Ectodermal cell (in vitro differentiated cells): Measurements from ENCODE around the gene CSMD2.

Experiments used
- H3K27ac ChIP-seq: 2 replicates; pipeline ENCODE4 v1.7.0; 2013; ENCODE audit warnings: mild to moderate bottlenecking, low read depth, low read length; ENCODE audit not compliant: insufficient read depth, poor library complexity, severe bottlenecking
- H3K27me3 ChIP-seq: 2 replicates; pipeline ENCODE4 v1.7.0; 2013; ENCODE audit warnings: mild to moderate bottlenecking, low read length; ENCODE audit not compliant: insufficient read depth, control insufficient read depth, poor library complexity, severe bottlenecking
- H3K36me3 ChIP-seq: one replicate; pipeline ENCODE4 v1.7.0; 2013; ENCODE audit warnings: low read length; ENCODE audit not compliant: control insufficient read depth, insufficient read depth
- H3K4me1 ChIP-seq: one replicate; pipeline ENCODE4 v1.7.0; 2013; ENCODE audit warnings: low read length; ENCODE audit not compliant: control insufficient read depth, insufficient read depth
- H3K4me3 ChIP-seq: 2 replicates; pipeline ENCODE4 v1.7.0; 2013; ENCODE audit warnings: low read depth, low read length, control low read depth; ENCODE audit not compliant: insufficient read depth
- H3K9me3 ChIP-seq: 2 replicates; pipeline ENCODE4 v1.7.0; 2013; ENCODE audit warnings: mild to moderate bottlenecking, low read length, moderate library complexity; ENCODE audit not compliant: control insufficient read depth
- WGBS, 2 experiments: methylation state at CpG; one replicate each; pipeline ENCODE4 v1.1.7; 2013; ENCODE audit warnings: missing lambda C conversion rate in 2 of 2; 5-methylcytosine and 5-hydroxymethylcytosine counted together

Gene CSMD2

DNA sequence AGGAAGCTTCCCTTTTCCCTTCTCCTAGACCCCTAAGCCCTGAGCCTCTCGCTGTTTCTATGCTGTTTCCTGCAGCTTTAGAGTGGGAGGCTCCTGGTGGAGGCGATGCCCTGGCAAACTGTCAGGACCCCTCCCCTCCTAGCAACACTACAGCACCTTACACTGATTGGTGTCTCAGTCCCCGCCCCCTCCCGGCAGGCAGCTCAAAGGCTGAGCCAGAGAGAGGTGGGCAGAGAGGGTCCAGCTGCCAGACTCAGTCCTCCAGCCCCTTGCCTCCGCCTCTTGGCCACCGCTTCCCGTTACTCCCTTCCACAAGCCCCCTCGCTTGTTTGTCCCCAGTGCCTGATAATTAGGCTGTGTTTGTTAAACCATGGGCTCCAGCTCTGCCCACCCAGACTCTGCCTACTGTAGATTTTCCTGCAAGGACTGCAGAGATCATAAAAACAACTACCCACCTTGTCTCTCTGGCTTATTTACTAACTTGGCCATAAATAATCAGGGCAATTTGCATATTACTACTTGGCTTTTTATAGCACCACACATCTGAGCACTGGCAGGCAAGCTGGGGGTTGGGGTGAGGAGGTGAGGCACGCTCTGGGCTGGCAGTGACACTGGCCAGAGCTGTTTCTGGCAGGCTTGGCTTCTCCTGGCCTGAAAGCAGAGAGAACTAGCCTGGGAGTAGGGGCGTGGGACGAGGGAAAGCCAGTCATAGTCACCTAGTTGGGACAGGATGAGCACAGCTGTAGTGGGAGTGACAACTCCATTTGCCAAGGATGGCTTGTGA, 107.5 kb downstream of the CSMD2 start:
- 58 to 63% methylated on average over 11 of the region's 11 CpGs for WGBS, 2 experiments

DNA sequence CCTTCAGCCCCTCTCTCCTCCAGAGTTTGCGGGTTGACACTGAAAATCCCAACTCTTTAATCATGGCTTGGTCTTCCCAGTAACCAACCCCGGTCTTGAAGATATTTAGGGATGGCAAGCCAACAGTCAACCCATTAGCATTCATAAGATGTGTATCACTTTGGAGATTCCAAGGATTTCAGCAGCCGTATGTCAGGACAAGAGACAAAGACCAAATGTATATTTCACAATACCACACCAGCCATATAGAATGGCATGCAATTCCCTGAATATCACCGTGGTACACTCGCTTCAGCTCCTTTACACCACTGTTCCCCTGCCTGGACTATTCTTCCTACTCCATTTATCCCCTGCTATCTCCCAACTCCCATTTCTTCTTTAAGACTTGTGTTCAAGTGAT, 109.2 kb downstream of the CSMD2 start:
- H3K4me1 ChIP-seq, result peaks cover 20% of the 10 kb centered on the region
- H3K27me3 ChIP-seq, result no peaks in the 10 kb centered on the region
- H3K36me3 ChIP-seq, result no peaks in the 10 kb centered on the region
- no peaks in the 10 kb centered on the region for H3K9me3 ChIP-seq
- no peak overlapping the region for H3K4me3 ChIP-seq
- WGBS, 2 experiments, result 94 to 96% methylated on average over 5 of the region's 5 CpGs
- no peak overlapping the region for H3K27ac ChIP-seq

More for the DNA sequence above, 107.5 kb downstream of the CSMD2 start:
- Histone ChIP-seq H3K9me3 (no peaks in the 10 kb centered on the region), H3K36me3 (no peaks in the 10 kb centered on the region), H3K4me3 (no peak overlapping the region), H3K4me1 (peaks cover 20% of the 10 kb centered on the region), H3K27ac (no peak overlapping the region), H3K27me3 (no peaks in the 10 kb centered on the region)

- peaks cover 12% of the 10 kb centered on the region for H3K4me1 ChIP-seq
- WGBS, 2 experiments, result 88 to 92% methylated on average over 1 of the region's 1 CpG
- H3K4me3 ChIP-seq, result no peak overlapping the region
Observed at GRCh38 chr1:34054920-34055319, 110.1 kb downstream of the CSMD2 start.

GRCh38 chr1:34053660-34054059, 111.4 kb downstream of the CSMD2 start:
- Histone ChIP-seq H3K4me3 (no peak overlapping the region), H3K27me3 (no peaks in the 10 kb centered on the region), H3K4me1 (peaks cover 12% of the 10 kb centered on the region), H3K36me3 (no peaks in the 10 kb centered on the region), H3K27ac (no peak overlapping the region), H3K9me3 (no peaks in the 10 kb centered on the region)
- 97 to 100% methylated on average over 1 to 2 of the region's 2 CpGs for WGBS, 2 experiments

More at GRCh38 chr1:34054920-34055319, 110.1 kb downstream of the CSMD2 start:
- no peaks in the 10 kb centered on the region for H3K9me3 ChIP-seq
- no peak overlapping the region for H3K27ac ChIP-seq
- no peaks in the 10 kb centered on the region for H3K27me3 ChIP-seq
- no peaks in the 10 kb centered on the region for H3K36me3 ChIP-seq

- no peak overlapping the region for H3K4me3 ChIP-seq
- no peaks in the 10 kb centered on the region for H3K36me3 ChIP-seq
- H3K27me3 ChIP-seq, result no peaks in the 10 kb centered on the region
- no peaks in the 10 kb centered on the region for H3K9me3 ChIP-seq
- H3K4me1 ChIP-seq, result peaks cover 8% of the 10 kb centered on the region
- WGBS, 2 experiments, result 95 to 96% methylated on average over 6 of the region's 6 CpGs
- H3K27ac ChIP-seq, result no peak overlapping the region
Observed at GRCh38 chr1:34052565-34052964, 112.5 kb downstream of the CSMD2 start.

GRCh38 chr1:34050709-34051485, 114.1 kb downstream of the CSMD2 start:
- no peaks in the 10 kb centered on the region for H3K27me3 ChIP-seq
- no peak overlapping the region for H3K27ac ChIP-seq
- no peaks in the 10 kb centered on the region for H3K36me3 ChIP-seq
- WGBS, 2 experiments, result 91 to 95% methylated on average over 2 of the region's 3 CpGs
- no peak overlapping the region for H3K4me3 ChIP-seq
- no peaks in the 10 kb centered on the region for H3K4me1 ChIP-seq
- no peaks in the 10 kb centered on the region for H3K9me3 ChIP-seq

DNA sequence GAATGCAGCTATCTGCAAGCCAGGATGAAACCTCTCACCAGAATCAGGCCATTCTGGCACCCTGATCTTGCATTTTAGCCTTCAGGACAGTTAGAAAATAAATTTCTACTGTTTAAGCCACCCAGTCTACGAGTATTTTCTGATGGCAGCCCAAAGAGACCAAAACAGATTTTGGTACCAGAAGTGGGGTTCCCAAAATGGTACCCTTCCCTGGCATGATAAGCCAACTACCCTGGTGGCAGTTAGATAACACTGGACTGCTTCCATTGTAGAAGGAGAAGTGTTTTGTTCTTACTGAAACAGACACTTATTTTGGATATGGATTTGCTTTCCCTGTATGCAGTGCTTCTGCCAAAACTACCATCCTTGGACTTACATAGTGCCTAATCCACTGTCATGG, 115.0 kb downstream of the CSMD2 start:
- Histone ChIP-seq H3K27me3 (no peaks in the 10 kb centered on the region), H3K27ac (no peak overlapping the region), H3K9me3 (no peaks in the 10 kb centered on the region), H3K4me1 (no peaks in the 10 kb centered on the region), H3K4me3 (no peak overlapping the region), H3K36me3 (no peaks in the 10 kb centered on the region)
- WGBS, 2 experiments, result 84 to 85% methylated on average over 1 of the region's 1 CpG

DNA sequence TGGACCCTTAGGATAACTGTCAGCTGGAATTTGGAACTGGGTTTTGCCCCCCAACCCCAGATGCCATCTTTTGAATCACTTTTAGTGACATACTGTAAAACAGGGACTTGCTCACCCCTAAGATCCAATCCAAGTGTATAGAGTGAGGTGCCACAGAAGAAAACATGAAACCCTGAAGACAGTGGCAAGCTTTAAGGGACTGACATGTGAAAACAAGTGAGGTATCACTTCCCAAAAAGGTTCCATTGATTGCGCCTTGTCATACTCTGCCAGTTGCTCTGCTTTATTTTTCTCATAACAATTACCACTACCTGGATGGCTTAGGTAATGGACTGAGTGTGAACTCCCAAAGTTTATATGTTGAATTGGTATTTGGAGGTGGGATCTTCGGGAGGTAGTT, 115.6 kb downstream of the CSMD2 start:
- H3K36me3 ChIP-seq, result no peaks in the 10 kb centered on the region
- H3K9me3 ChIP-seq, result no peaks in the 10 kb centered on the region
- no peaks in the 10 kb centered on the region for H3K4me1 ChIP-seq
- no peak overlapping the region for H3K4me3 ChIP-seq
- WGBS, 2 experiments, result 44 to 48% methylated on average over 2 of the region's 2 CpGs
- no peaks in the 10 kb centered on the region for H3K27me3 ChIP-seq
- no peak overlapping the region for H3K27ac ChIP-seq

- Histone ChIP-seq H3K4me1 (peaks cover 18% of the 10 kb centered on the region), H3K27ac (no peak overlapping the region), H3K36me3 (no peaks in the 10 kb centered on the region), H3K9me3 (no peaks in the 10 kb centered on the region), H3K27me3 (no peaks in the 10 kb centered on the region), H3K4me3 (no peak overlapping the region)
- 50 to 58% methylated on average over 4 to 7 of the region's 7 CpGs for WGBS, 2 experiments
Observed at GRCh38 chr1:34037856-34038255, 127.2 kb downstream of the CSMD2 start.

DNA sequence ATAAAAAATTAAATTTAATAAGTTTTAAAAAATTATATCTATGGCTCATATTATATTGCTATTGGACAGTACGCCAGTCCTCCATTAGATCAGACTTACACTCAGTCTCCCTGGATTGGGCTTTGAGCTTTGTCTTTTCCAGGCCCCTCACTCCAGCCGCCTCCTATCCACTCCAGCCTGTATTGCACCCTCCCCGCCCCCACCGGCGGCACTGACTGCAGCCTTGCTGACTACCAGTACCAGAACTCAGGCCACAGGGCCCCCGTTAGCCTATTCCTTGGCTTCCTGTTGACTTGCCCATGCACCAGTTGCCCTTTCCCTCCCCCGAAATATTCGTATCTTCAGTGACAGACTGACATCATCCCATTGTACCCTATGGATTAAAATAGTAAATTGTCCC, 127.9 kb downstream of the CSMD2 start:
- Histone ChIP-seq H3K9me3 (no peaks in the 10 kb centered on the region), H3K4me1 (peaks cover 18% of the 10 kb centered on the region), H3K36me3 (no peaks in the 10 kb centered on the region), H3K4me3 (no peak overlapping the region), H3K27me3 (no peaks in the 10 kb centered on the region), H3K27ac (no peak overlapping the region)
- WGBS, 2 experiments, result 67 to 69% methylated on average over 8 of the region's 8 CpGs
